Activated CD4-positive, alpha-beta memory T cell treated with anti-CD3 and anti-CD28 coated beads for 36 hours (primary cell): ENCODE measurements around the gene ATP13A4. TPM values are rescaled to one million over a fixed set of nuclear protein-coding genes. Genes with fewer than 3 reads are reported as not detected.

Source experiments
- CTCF ChIA-PET: fragments of 350-600 bp; sonication (Branson Sonifier 250); formaldehyde crosslinking; loops from one replicate; lab custom pipeline; 2021; ENCODE audit warnings: antibody characterized with exemption, inconsistent platforms; lab: Charles Lee
- POLR2A ChIA-PET: fragments of 350-600 bp; sonication (Branson Sonifier 250); formaldehyde crosslinking; loops from one replicate; lab custom pipeline; 2021; ENCODE audit warnings: antibody characterized with exemption; lab: Charles Lee
- DNase-seq: peaks from one replicate; pipeline ENCODE4 v3.0.0-alpha.2; 2020
- H3K27ac Mint-ChIP-seq: one replicate; pipeline ENCODE4 v1.8.0; 2021; ENCODE audit warnings: mixed read lengths
- H3K27me3 Mint-ChIP-seq: one replicate; pipeline ENCODE4 v1.8.0; 2021; ENCODE audit warnings: mixed read lengths
- H3K36me3 Mint-ChIP-seq: one replicate; pipeline ENCODE4 v1.8.0; 2021; ENCODE audit warnings: mixed read lengths
- H3K4me1 Mint-ChIP-seq: one replicate; pipeline ENCODE4 v1.8.0; 2021; ENCODE audit warnings: low read depth, mixed read lengths
- H3K4me3 Mint-ChIP-seq: one replicate; pipeline ENCODE4 v1.8.0; 2021; ENCODE audit warnings: mild to moderate bottlenecking, mixed read lengths
- H3K9me3 Mint-ChIP-seq: one replicate; pipeline ENCODE4 v1.8.0; 2021; ENCODE audit warnings: mixed read lengths
- intact Hi-C: fragments of 100-400 bp; cut with micrococcal nuclease; formaldehyde crosslinking; loops from one replicate; pipeline ENCODE4 v1.15.1; 2023
- total RNA-seq, 2 experiments: library from RNA; stranded (reverse); gene quantifications; one replicate each; pipeline ENCODE4 v1.2.3, GENCODE V29; 2021

ATP13A4 gene
- total RNA-seq, 2 experiments from 2014 or later = 2.7 to 3.2 TPM

DNA sequence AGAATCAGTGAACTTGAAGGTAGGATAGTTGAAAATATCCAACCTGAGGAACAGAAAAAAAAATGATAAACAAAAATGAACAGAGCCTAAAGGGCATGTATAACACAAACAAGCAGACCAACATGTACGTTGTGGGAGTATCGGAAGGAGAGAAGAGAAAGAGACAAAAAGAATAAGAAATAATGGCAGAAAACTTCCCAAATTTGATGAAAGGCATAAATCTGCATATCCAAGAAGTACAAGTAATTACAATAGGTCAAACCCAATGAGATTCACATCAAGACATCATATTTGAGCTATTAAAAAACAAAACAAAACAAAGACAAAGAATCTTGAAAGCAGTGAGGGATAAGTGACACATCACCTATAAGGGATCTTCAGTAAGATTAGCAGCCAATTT lies 138.1 kb downstream of the ATP13A4 start:
- Mint-ChIP-seq H3K4me3 (no peak overlapping the region), H3K9me3 (peaks cover 46% of the 10 kb centered on the region), H3K27ac (no peak overlapping the region), H3K4me1 (no peaks in the 10 kb centered on the region), H3K36me3 (peaks cover 36% of the 10 kb centered on the region), H3K27me3 (no peaks in the 10 kb centered on the region)
- no peak for DNase-seq
- POLR2A ChIA-PET = no interaction called here
- CTCF ChIA-PET = no interaction called here
- intact Hi-C loops = no loop called here

DNA sequence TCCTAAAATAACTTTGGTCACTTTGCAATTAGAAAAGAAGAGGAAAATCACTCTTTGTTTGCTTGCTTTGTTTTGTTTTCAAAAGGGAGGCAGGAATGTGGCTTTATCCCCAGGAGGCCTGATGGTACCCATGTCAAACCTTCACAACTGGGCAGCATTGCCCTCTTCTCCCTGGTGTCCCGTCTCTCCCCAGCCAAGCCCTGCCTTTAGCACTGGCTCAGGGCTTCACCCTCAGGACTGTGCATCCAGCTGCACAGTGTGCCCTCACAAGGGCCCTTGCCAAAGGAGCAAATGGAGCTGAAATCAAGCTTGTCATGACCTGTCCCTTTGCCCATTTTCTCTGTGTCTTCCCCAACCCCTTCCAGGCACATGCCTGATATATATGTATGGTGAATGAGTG lies 147.0 kb downstream of the ATP13A4 start:
- no peaks in the 10 kb centered on the region for H3K4me1 Mint-ChIP-seq
- intact Hi-C loops = no loop called here
- peaks cover under 1% of the 10 kb centered on the region for H3K9me3 Mint-ChIP-seq
- ChIA-PET POLR2A (no interaction called here), CTCF (no interaction called here)
- no peak overlapping the region for H3K27ac Mint-ChIP-seq
- no peak for DNase-seq
- H3K36me3 Mint-ChIP-seq = no peaks in the 10 kb centered on the region
- H3K27me3 Mint-ChIP-seq = no peaks in the 10 kb centered on the region
- no peak overlapping the region for H3K4me3 Mint-ChIP-seq

DNA sequence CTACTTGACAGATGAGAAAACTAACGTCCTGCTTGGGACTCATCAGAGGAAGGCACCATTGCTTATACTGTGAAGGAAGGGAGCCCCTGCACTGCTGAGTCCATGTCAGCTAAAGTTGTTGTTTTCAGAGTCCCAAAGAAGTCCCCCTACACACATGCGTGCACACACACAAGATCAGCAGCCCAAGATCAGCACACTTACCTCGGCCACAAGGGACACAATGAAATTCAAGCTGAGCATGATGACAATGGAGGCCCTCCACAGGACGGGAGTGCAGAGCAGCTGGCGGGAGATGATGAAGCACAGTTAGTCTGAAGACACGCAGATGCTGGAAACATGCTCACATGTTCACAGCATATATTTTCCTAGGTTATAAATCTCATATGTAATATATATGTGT lies 147.6 kb downstream of the ATP13A4 start:
- no peaks in the 10 kb centered on the region for H3K4me1 Mint-ChIP-seq
- intact Hi-C loops = no loop called here
- H3K27ac Mint-ChIP-seq = no peak overlapping the region

DNA sequence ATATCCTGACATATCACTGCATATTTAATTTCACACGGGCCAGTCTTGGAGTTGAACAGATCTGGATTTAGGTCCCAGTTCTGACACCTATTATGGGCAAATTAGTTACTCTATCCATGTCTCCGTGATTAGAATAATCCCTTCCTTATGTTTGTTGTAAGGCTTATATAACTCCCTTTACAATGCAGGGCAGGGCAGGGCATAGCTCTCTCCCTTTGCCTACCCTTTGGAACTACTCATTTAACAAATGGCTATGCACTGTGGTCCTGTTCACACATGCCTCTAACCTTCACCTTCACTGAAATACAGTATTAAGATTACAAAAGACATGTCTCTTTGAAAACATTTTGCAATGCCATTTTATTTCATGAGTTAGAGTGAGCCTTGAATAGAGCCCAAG lies 151.4 kb downstream of the ATP13A4 start:
- H3K9me3 Mint-ChIP-seq = no peaks in the 10 kb centered on the region
- no peaks in the 10 kb centered on the region for H3K4me1 Mint-ChIP-seq
- POLR2A ChIA-PET = no interaction called here
- no peak overlapping the region for H3K27ac Mint-ChIP-seq
- no peaks in the 10 kb centered on the region for H3K36me3 Mint-ChIP-seq
- no peak for DNase-seq
- H3K27me3 Mint-ChIP-seq = no peaks in the 10 kb centered on the region
- no peak overlapping the region for H3K4me3 Mint-ChIP-seq
- intact Hi-C loops = no loop called here
- CTCF ChIA-PET = no interaction called here

More for the DNA sequence above, 147.6 kb downstream of the ATP13A4 start:
- no peaks in the 10 kb centered on the region for H3K36me3 Mint-ChIP-seq
- no peaks in the 10 kb centered on the region for H3K9me3 Mint-ChIP-seq
- no peaks in the 10 kb centered on the region for H3K27me3 Mint-ChIP-seq
- CTCF ChIA-PET = no interaction called here
- H3K4me3 Mint-ChIP-seq = no peak overlapping the region
- POLR2A ChIA-PET = no interaction called here
- DNase-seq = no peak

DNA sequence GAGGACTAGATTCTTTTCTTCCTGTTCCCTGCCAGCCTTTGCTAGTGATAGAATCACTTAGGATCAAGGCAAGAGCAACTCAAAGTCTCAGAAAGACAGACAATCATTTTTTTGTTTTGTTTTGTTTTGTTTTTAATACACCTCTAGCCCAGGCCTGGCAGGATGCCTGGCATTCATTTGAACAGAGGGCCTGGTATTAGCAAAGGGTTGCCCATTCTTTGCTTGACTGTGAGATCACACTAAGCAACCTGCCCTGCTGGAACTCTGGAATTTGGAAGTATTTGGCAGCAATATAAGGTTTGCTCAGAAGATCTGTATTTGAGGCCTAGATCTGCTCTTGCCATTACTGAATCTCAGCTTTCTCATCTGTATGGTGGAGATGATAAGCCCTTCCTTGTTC lies 154.4 kb downstream of the ATP13A4 start:
- ChIA-PET CTCF (no interaction called here), POLR2A (no interaction called here)
- DNase-seq = no peak
- Mint-ChIP-seq H3K9me3 (no peaks in the 10 kb centered on the region), H3K27me3 (peaks cover 2% of the 10 kb centered on the region), H3K36me3 (no peaks in the 10 kb centered on the region), H3K4me3 (no peak overlapping the region), H3K4me1 (no peaks in the 10 kb centered on the region), H3K27ac (no peak overlapping the region)
- intact Hi-C loops = no loop called here

DNA sequence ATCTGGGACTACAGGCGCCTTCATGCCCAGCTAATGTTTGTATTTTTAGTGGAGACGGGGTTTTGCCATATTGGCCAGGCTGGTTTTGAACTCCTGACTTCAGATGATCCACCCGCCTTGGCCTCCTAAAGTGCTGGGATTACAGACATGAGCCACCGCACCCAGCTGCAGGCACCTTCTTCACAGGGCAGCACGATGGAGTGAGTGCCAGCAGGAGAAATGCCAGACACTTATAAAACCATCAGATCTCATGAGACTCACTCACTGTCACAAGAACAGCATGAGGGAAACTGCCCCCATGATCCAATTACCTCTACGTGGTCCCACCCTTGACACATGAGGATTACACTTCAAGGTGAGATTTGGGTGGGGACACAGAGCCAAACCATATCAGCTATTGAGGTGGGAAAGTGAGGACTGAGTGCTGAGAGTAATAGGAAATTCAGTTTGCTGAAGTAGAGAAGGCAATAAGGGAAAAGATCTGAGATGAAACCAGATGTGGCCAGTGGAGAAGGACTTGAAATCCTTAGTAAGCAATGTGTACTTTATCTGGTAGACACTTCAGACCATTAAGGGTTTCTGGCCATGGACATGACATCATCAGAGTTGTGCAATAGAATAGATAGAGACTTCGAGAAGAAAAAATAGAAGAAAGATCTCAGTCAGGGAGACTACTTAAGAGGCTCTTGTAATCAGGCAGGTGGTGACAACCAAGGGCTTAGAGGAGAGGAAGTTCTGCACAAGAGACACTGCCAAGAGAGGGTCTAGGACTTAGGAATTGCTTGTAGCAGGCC lies 158.0 kb downstream of the ATP13A4 start:
- H3K4me3 Mint-ChIP-seq = no peak overlapping the region
- H3K27me3 Mint-ChIP-seq = peaks cover 2% of the 10 kb centered on the region
- H3K27ac Mint-ChIP-seq = no peak overlapping the region
- no peaks in the 10 kb centered on the region for H3K36me3 Mint-ChIP-seq
- CTCF ChIA-PET = no interaction called here
- POLR2A ChIA-PET = interaction anchor here (0.5 kb wide), 1 partner anchor 1009 kb away, joined by 3 read pairs; no protein-coding TSS in a partner anchor
- no peaks in the 10 kb centered on the region for H3K4me1 Mint-ChIP-seq
- intact Hi-C loops = no loop called here
- no peaks in the 10 kb centered on the region for H3K9me3 Mint-ChIP-seq
- DNase-seq = no peak

DNA sequence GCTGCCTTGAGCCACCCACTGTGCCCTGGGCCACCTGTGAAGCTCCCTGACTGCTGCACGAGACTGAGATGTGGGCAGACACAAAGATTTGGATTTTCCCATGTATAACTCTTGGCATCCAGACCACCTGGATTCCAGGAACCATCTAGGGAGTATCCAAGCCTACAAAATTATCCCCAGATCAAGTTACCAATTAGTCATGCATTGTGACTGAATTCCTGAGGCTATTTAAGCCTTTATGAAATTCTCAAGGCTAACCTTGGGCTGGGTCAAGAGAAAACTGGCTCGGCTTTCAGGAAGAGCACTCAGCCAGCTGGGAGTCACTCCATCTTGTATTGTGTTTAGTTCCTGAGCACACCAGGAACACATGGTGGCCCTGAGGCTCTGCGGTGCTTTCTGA lies 162.8 kb downstream of the ATP13A4 start:
- POLR2A ChIA-PET = no interaction called here
- H3K9me3 Mint-ChIP-seq = no peaks in the 10 kb centered on the region
- no peaks in the 10 kb centered on the region for H3K36me3 Mint-ChIP-seq
- DNase-seq = no peak
- H3K4me1 Mint-ChIP-seq = no peaks in the 10 kb centered on the region
- H3K27me3 Mint-ChIP-seq = peaks cover 6% of the 10 kb centered on the region
- no peak overlapping the region for H3K4me3 Mint-ChIP-seq
- intact Hi-C loops = no loop called here
- CTCF ChIA-PET = no interaction called here
- H3K27ac Mint-ChIP-seq = no peak overlapping the region

DNA sequence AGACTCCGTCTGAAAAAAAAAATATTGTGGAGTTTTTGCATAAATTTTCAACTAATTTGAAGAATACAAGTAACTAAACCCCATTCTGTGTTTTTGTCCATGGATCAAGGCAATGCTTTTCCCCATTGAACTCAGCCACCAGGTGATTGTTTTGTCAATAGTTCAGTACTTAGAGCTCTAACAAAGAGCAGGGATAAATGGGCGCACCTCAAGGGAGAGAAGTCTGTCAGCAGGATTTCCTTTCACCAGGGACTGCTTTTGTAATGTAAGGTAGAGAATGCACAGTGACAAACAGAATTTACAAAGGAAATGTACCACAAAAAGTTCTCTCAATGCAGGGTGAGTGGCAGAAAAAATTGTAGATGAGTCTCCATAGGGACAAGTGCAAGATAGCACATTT lies 165.4 kb downstream of the ATP13A4 start:
- no peak overlapping the region for H3K4me3 Mint-ChIP-seq
- H3K36me3 Mint-ChIP-seq = no peaks in the 10 kb centered on the region
- H3K4me1 Mint-ChIP-seq = no peaks in the 10 kb centered on the region
- no peak for DNase-seq
- H3K9me3 Mint-ChIP-seq = no peaks in the 10 kb centered on the region
- no peak overlapping the region for H3K27ac Mint-ChIP-seq
- peaks cover 4% of the 10 kb centered on the region for H3K27me3 Mint-ChIP-seq
- intact Hi-C loops = no loop called here
- ChIA-PET POLR2A (no interaction called here), CTCF (no interaction called here)

DNA sequence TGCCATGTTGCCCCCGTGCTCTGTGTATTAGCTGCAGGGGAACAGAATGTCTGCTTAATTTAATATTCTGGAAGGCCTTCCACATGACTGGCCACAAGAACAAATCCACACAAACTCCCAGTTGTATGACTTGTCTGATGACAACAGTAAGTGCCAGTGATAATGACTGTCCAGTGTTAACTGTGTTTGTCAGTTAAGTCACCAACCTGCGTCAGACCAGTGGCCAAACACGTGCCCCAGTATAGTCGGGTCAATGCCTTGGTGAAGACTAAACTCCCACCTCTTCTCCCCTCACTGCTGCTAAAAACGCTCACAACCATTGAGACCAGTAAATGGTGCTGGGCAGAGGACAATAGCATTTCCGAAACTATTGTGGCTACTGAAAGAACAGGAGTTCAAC lies 166.3 kb downstream of the ATP13A4 start:
- H3K9me3 Mint-ChIP-seq = no peaks in the 10 kb centered on the region
- no peak overlapping the region for H3K4me3 Mint-ChIP-seq
- H3K36me3 Mint-ChIP-seq = no peaks in the 10 kb centered on the region
- ChIA-PET POLR2A (no interaction called here), CTCF (no interaction called here)
- peaks cover 4% of the 10 kb centered on the region for H3K27me3 Mint-ChIP-seq
- H3K27ac Mint-ChIP-seq = no peak overlapping the region
- H3K4me1 Mint-ChIP-seq = no peaks in the 10 kb centered on the region
- intact Hi-C loops = no loop called here
- DNase-seq = no peak

DNA sequence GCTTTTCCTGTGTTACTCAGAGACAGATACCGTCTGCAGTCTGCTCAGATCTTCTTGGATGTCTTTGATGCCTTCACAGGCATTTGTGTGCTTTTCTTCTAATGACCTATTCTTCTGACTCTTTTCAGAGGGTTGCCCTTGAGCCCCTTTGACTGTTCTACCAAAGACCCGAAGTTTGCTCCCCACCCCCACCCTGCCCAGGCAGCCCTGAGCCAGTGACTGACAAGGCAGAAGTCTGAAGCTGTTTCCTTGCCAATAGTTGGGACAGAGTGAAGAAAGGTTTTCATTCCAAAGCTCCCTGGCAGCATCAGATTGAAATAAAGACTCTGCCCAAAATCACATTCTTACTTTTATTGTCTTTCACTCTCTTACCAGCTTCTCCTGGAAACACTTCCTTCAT lies 167.1 kb downstream of the ATP13A4 start:
- CTCF ChIA-PET = no interaction called here
- intact Hi-C loops = no loop called here
- Mint-ChIP-seq H3K9me3 (no peaks in the 10 kb centered on the region), H3K36me3 (no peaks in the 10 kb centered on the region), H3K27me3 (peaks cover 4% of the 10 kb centered on the region), H3K27ac (no peak overlapping the region), H3K4me1 (no peaks in the 10 kb centered on the region), H3K4me3 (no peak overlapping the region)
- POLR2A ChIA-PET = no interaction called here
- DNase-seq = no peak

DNA sequence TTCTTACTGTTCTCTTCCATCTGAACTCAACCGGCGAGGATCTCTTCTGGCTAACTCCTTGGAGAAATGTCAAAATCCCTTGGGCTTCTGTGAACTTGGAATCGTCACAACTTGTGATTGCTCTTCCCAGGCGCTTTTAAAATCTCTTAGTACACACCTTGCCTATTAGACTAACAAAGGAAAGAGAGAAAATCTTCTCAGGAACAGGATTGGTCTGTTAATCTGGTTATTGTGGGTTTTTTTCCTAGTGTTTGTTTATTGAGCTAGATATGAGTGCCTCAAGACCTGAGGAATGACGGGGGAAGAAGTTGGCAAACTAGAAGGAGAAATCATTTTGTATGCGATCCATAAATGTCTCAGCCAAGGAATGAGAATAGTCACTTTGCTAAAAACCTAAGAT lies 176.0 kb downstream of the ATP13A4 start, which contains the start of gene ATP13A5:
TSS of gene ATP13A5 (minus strand) at position 48 of the 400 bp plus-strand sequence. CDS start at position 20, 28 bp downstream.
- Mint-ChIP-seq H3K27me3 (peaks cover 3% of the 10 kb centered on the region), H3K27ac (no peak within 1 kb of the TSS), H3K4me3 (no peak within 1 kb of the TSS), H3K36me3 (no peaks in the 10 kb centered on the region), H3K4me1 (no peaks in the 10 kb centered on the region), H3K9me3 (no peaks in the 10 kb centered on the region)
- ChIA-PET POLR2A (no interaction called here), CTCF (no interaction called here)
- no peak for DNase-seq
- intact Hi-C loops = no loop called here

DNA sequence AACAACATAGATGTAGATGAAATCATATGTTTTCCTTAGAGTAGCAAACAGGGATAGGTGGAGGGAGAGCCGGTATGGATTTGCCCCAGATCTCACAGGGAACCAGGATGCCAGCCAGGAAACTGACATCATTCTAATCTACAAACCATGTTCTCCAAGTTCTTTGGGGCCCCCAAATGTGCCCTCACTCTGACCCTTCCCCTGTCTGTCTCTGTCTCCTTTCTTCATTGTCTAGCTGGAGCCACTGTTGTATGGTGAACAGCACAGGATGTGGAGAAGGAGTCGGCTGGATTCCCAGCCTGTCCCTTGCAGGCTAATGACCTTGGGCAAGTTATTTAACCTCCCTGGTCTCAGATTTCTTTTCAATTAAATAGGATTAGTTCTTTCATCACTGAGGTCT lies 177.1 kb downstream of the ATP13A4 start:
- Mint-ChIP-seq H3K4me3 (no peak overlapping the region), H3K27ac (no peak overlapping the region), H3K9me3 (no peaks in the 10 kb centered on the region), H3K36me3 (no peaks in the 10 kb centered on the region), H3K27me3 (peaks cover 3% of the 10 kb centered on the region), H3K4me1 (peaks cover 2% of the 10 kb centered on the region)
- ChIA-PET CTCF (no interaction called here), POLR2A (no interaction called here)
- no peak for DNase-seq
- intact Hi-C loops = no loop called here

DNA sequence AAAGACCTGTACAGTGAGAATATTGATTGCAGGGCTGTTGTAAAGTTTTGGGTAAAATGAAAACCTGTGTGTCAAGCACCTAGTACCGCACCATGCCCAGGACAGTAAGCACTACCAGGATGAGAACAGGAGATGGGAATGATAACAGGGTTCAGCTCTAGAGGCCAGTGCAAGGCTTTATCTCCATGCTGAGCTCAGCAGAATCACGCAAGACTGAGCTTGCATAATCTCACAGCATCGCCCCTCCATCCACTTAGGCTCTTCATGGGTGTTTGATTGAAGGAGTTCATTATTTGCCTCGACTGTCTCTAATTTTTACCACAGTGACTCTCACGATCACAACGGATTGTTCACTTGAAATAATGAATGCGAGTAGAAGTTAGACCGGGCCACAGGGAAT lies 179.1 kb downstream of the ATP13A4 start:
- Mint-ChIP-seq H3K4me1 (peaks cover 2% of the 10 kb centered on the region), H3K36me3 (no peaks in the 10 kb centered on the region), H3K27ac (no peak overlapping the region), H3K27me3 (peaks cover 3% of the 10 kb centered on the region), H3K4me3 (no peak overlapping the region), H3K9me3 (no peaks in the 10 kb centered on the region)
- ChIA-PET POLR2A (no interaction called here), CTCF (no interaction called here)
- no peak for DNase-seq
- intact Hi-C loops = no loop called here
